HG03108 (cell line): Measurements from ENCODE around the gene PCP2.
"Not testable (repeated sequence)": the region's sequence is repeated elsewhere in the genome, so short reads cannot be mapped to it uniquely, and the experiment has no call there.

Experiments used
- ATAC-seq: cut with Tn5 transposase; IDR thresholded peaks from one replicate; pipeline ENCODE4 v1.9.1; 2021; ENCODE audit warnings: moderate library complexity; ENCODE audit not compliant: unreplicated experiment

PCP2 gene

GRCh38 chr19:7662657-7663056 lies 29.1 kb upstream of the PCP2 start:
- ATAC-seq, result no peak

DNA sequence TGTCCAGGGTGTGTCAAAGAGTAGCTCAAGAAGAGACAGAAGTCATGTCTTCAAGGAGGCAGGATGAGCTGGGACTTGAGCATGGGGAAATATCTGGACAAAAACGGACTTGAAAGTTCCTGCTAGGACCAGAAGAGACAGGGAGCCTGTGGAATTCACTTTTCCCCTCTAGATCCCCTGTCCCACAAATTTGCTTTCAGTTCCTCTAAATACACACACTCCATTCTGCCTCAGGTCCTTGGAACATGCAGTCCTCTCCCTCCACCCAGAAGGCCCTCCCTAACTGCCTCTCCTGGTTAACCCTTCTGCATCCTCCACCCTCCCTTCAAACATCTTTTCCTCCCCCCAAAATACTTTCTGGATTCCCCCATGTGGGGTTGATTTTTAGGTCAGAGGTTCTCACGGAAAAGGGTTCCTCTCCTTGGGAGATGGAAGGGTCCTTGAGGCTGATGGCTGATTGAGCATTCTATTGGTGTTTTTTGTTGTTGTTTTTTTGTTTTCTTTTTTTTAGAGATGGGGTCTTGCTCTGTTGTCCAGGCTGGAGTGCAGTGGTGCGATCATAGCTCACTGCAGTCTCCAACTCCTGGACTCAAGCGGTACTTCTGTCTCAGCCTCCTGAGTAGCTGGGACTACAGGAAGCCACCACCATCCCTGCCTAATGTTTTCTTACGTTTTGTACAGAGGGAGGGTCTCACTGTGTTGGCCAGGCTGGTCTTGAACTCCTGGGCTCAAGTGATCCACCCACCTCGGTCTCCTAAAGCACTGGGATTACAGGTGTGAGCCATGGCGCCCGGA lies 28.4 kb upstream of the PCP2 start:
- ATAC-seq, result no peak

- ATAC-seq, result no peak
Observed at GRCh38 chr19:7658219-7658686, 24.7 kb upstream of the PCP2 start.

GRCh38 chr19:7657131-7657751 lies 23.7 kb upstream of the PCP2 start:
- ATAC-seq, result no peak

GRCh38 chr19:7655581-7655980 lies 22.1 kb upstream of the PCP2 start:
- no peak for ATAC-seq

- no peak for ATAC-seq
Observed at GRCh38 chr19:7654401-7654800, 20.9 kb upstream of the PCP2 start.

DNA sequence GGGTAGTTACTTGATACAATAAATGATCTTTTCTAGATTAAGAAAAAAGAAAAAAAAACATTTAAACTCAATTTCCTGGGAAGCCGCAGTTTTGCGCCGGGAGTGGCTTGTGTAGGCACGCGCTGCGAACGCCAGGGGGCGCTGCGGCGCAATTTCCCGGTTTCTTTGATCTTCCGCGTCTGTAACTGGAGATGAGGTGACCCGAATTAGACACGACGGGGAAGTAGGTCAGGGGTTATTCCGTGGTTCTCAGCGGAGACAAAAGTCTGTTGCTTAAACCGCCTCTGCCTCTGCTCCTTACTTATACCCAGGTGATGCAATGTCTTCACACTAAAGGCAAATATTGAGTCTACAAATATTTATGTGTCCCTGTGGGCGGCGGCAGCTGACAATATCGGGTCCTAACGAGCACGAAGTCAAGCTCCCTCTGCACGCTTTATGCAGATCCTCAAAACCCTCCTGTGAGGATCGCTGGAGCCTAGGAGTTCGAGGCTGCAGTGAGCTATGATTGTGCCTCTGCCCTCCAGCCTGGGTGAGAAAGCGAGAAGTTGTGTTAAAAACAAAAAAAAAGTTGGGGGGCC lies 18.6 kb upstream of the PCP2 start:
- no peak for ATAC-seq

GRCh38 chr19:7650148-7650547 lies 16.6 kb upstream of the PCP2 start:
- ATAC-seq, result no peak

DNA sequence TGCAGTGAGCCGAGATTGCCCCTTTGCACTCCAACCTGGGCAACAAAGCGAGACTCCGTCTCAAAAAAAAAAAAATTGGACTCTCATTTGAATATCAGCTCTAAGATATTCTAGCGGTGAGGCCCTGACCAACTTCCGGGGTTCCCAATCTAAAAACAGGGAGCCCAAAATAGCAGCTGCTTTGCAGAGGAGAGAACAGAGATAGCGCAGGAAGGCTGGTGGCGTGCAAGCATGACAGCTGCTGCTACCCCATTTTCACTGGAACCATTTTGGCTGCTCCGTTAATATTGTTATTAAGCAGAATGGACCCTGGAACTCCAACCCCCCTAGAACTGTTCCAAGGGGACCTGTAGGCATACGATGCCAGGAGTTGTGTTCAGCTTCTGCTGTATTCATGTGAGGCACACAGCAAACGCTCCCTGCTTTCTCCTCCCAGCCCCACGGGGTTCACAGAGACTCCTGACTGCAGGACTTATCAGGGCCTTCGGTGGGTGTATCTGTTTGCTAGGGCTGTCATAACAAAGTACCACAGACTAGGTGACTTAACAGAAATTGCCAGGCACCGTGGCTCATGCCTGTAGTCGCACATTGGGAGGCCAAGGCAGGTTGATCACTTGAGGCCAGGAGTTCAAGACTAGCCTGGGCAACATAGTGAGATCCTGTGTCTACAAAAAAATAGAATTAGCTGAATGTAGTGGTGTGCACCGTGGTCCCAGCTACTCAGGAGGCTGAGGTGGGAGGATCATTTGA lies 14.9 kb upstream of the PCP2 start:
- ATAC-seq, result no peak

GRCh38 chr19:7647156-7647555 lies 13.6 kb upstream of the PCP2 start:
- ATAC-seq, result no peak

DNA sequence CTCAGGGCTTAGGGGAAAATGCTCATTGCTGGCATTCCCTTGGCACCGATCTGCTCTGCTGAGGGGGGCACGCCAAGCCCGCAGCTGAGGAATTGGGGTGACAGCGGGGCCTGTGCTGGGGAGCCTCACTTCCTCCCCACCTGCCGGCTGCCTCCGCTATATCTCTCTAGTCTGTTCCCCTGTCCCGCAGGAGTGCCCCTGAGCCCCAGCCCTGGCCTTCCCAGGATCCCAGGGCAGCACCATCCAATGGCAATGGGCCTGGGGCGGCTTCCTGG lies 12.8 kb upstream of the PCP2 start:
- no peak for ATAC-seq

GRCh38 chr19:7645656-7646425 lies 12.3 kb upstream of the PCP2 start:
- no peak for ATAC-seq

DNA sequence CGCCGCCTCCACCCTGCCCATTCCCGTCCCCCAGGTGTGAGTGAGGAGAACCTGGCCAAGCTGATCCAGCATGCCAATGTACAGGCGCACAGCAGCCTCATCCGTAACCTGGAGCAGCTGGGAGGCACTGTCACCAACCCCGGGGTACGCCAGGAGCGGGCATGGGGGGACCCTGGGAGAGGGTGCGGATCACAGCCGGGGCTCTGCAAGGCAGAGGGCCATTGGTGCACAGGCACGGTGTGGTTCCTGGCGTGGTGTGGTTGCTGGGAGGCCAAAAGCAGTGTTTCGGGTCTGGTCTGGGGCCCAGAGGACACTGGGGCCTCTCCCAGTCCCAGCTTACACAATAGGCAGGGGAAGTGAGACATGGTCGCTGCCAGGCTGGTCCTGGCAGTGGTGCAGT lies 11.6 kb upstream of the PCP2 start:
- no peak for ATAC-seq

DNA sequence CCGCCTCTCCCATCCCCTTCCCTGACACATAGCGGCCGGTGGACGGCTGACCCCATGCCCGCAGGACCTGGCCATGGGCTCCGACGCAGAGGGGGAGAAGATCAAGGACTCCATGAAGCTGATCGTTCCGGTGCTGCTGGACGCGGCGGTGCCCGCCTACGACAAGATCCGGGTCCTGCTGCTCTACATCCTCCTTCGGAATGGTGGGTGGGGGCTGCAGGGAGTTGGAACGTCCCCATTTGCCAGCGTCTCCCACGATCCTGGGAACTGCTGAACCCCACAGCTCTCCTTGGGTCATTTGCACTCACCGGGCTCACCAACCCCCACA lies 11.0 kb upstream of the PCP2 start:
- no peak for ATAC-seq

GRCh38 chr19:7643629-7644549 lies 10.4 kb upstream of the PCP2 start:
- ATAC-seq, result not testable (repeated sequence)

DNA sequence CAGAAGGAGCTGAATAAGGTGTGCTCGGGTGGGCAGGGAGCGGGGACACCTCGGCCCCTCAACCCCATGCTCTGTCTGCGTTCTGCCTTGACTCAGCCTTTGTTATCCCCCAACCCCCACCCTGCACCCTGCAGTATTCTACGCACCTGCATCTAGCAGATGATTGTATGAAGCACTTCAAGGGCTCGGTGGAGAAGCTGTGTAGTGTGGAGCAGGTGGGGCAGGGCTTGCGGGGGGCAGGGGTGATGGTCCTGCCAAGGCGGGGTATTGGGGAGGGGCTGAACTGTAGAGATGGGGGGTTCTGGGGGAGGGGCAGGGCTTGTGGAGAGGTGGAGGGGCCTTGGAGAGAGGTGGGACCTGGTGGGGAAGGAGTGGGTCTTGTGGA lies 9.5 kb upstream of the PCP2 start:
- ATAC-seq, result no peak

GRCh38 chr19:7642295-7643030 lies 8.9 kb upstream of the PCP2 start:
- no peak for ATAC-seq

DNA sequence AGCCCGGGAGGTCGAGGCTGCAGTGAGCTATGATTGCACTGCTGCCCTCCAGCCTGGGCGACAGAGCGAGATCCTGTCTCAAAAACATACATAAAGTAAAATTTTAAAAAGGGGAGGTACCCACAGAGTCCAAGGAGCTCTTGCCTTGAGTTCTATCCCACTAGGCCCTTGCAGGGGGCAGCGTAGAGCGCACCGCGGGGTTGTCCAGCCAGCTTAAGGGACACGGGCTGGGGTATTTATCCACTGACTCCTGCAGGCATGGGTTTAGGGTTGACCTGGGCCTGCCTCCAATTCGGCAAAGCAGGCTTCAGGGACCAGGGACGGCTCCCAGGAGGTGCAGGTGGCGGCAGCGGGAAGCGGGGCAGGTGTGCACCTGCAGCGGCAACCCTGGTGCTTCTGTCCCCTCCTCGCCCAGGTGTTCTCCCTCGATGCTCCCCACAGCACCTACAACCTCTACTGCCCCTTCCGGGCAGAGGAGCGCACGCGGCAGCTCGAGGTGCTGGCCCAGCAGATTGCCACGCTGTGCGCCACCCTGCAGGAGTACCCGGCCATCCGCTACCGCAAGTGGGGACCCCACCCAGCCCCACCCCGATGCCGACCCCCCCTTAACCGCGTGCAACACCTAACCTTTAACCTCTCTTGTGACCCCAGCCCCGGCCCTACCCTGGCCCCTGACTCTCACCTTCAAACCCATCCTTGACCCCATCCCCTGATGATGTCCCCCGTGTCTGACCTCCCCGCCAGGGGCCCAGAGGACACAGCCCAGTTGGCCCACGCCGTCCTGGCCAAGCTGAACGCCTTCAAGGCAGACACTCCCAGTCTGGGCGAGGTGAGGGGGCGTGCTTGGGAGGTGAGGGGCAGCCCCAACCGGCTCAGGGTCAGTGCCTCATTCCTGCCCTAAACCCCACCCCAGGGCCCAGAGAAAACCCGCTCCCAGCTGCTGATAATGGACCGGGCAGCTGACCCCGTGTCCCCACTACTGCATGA lies 8.1 kb upstream of the PCP2 start:
- ATAC-seq, result no peak
